ENCODE measurements around the gene NMNAT3. TPM values are rescaled to one million over a fixed set of nuclear protein-coding genes. Genes with fewer than 3 reads are reported as not detected.
A peak's percentile ranks its signal among the peaks of the same experiment; 100 is the strongest.

Gene NMNAT3
- total and polyA plus RNA-seq, 9 donors, result 2.0 to 5.8 (median 4.5) TPM

GRCh38 chr3:139660269-139660668 lies 17.5 kb downstream of the NMNAT3 start:
- no CpG with 5 or more reads among the region's 1 CpG for WGBS (ENCODE audit: insufficient coverage)
- Histone ChIP-seq H3K27me3 (ENCODE audit: control insufficient read depth, insufficient read depth, low read length) (no peaks in the 10 kb centered on the region), H3K27ac (ENCODE audit: low read length) (no peak overlapping the region), H3K36me3 (ENCODE audit: control insufficient read depth, insufficient read depth, low read length) (no peaks in the 10 kb centered on the region), H3K4me3 (ENCODE audit: low read length) (no peak overlapping the region), H3K9me3 (replicated peaks; ENCODE audit: control insufficient read depth, low read depth, low read length) (no peaks in the 10 kb centered on the region), H3K4me1 (ENCODE audit: control insufficient read depth, insufficient read depth, low read length) (no peaks in the 10 kb centered on the region)
- no peak for DNase-seq

GRCh38 chr3:139659511-139659910 lies 18.3 kb downstream of the NMNAT3 start:
- 58% methylated on average over 4 of the region's 4 CpGs for WGBS (ENCODE audit: insufficient coverage)
- no peak for DNase-seq
- no peaks in the 10 kb centered on the region for H3K27me3 ChIP-seq (ENCODE audit: control insufficient read depth, insufficient read depth, low read length)
- no peak overlapping the region for H3K27ac ChIP-seq (ENCODE audit: low read length)
- no peaks in the 10 kb centered on the region for H3K4me1 ChIP-seq (ENCODE audit: control insufficient read depth, insufficient read depth, low read length)
- H3K4me3 ChIP-seq (ENCODE audit: low read length), result no peak overlapping the region
- H3K9me3 ChIP-seq (replicated peaks; ENCODE audit: control insufficient read depth, low read depth, low read length), result no peaks in the 10 kb centered on the region
- H3K36me3 ChIP-seq (ENCODE audit: control insufficient read depth, insufficient read depth, low read length), result no peaks in the 10 kb centered on the region

GRCh38 chr3:139657936-139658335 lies 19.8 kb downstream of the NMNAT3 start:
- H3K27ac ChIP-seq (ENCODE audit: low read length), result no peak overlapping the region
- no peaks in the 10 kb centered on the region for H3K27me3 ChIP-seq (ENCODE audit: control insufficient read depth, insufficient read depth, low read length)
- H3K9me3 ChIP-seq (replicated peaks; ENCODE audit: control insufficient read depth, low read depth, low read length), result no peaks in the 10 kb centered on the region
- no peak for DNase-seq
- no peaks in the 10 kb centered on the region for H3K36me3 ChIP-seq (ENCODE audit: control insufficient read depth, insufficient read depth, low read length)
- 90% methylated on average over 1 of the region's 3 CpGs for WGBS (ENCODE audit: insufficient coverage)
- H3K4me1 ChIP-seq (ENCODE audit: control insufficient read depth, insufficient read depth, low read length), result no peaks in the 10 kb centered on the region
- no peak overlapping the region for H3K4me3 ChIP-seq (ENCODE audit: low read length)

- WGBS (ENCODE audit: insufficient coverage), result 100% methylated on average over 2 of the region's 3 CpGs
Measured at GRCh38 chr3:139657434-139657833, 20.3 kb downstream of the NMNAT3 start.

GRCh38 chr3:139655909-139656595 lies 21.7 kb downstream of the NMNAT3 start:
- Histone ChIP-seq H3K9me3 (replicated peaks; ENCODE audit: control insufficient read depth, low read depth, low read length) (no peaks in the 10 kb centered on the region), H3K4me3 (ENCODE audit: low read length) (no peak overlapping the region), H3K4me1 (ENCODE audit: control insufficient read depth, insufficient read depth, low read length) (peaks cover 9% of the 10 kb centered on the region), H3K36me3 (ENCODE audit: control insufficient read depth, insufficient read depth, low read length) (no peaks in the 10 kb centered on the region), H3K27me3 (ENCODE audit: control insufficient read depth, insufficient read depth, low read length) (no peaks in the 10 kb centered on the region), H3K27ac (ENCODE audit: low read length) (no peak overlapping the region)
- peak; percentile 81 for DNase-seq
- 46% methylated on average over 2 of the region's 4 CpGs for WGBS (ENCODE audit: insufficient coverage)

More at GRCh38 chr3:139657434-139657833, 20.3 kb downstream of the NMNAT3 start:
- DNase-seq, result no peak
- H3K4me1 ChIP-seq (ENCODE audit: control insufficient read depth, insufficient read depth, low read length), result peaks cover under 1% of the 10 kb centered on the region
- no peak overlapping the region for H3K27ac ChIP-seq (ENCODE audit: low read length)
- H3K9me3 ChIP-seq (replicated peaks; ENCODE audit: control insufficient read depth, low read depth, low read length), result no peaks in the 10 kb centered on the region
- H3K27me3 ChIP-seq (ENCODE audit: control insufficient read depth, insufficient read depth, low read length), result no peaks in the 10 kb centered on the region
- H3K36me3 ChIP-seq (ENCODE audit: control insufficient read depth, insufficient read depth, low read length), result no peaks in the 10 kb centered on the region
- no peak overlapping the region for H3K4me3 ChIP-seq (ENCODE audit: low read length)

- 77% methylated on average over 5 of the region's 6 CpGs for WGBS (ENCODE audit: insufficient coverage)
- H3K27ac ChIP-seq (ENCODE audit: low read length), result no peak overlapping the region
- H3K36me3 ChIP-seq (ENCODE audit: control insufficient read depth, insufficient read depth, low read length), result no peaks in the 10 kb centered on the region
- DNase-seq, result no peak
- H3K9me3 ChIP-seq (replicated peaks; ENCODE audit: control insufficient read depth, low read depth, low read length), result no peaks in the 10 kb centered on the region
- H3K4me3 ChIP-seq (ENCODE audit: low read length), result no peak overlapping the region
- peaks cover 9% of the 10 kb centered on the region for H3K4me1 ChIP-seq (ENCODE audit: control insufficient read depth, insufficient read depth, low read length)
- H3K27me3 ChIP-seq (ENCODE audit: control insufficient read depth, insufficient read depth, low read length), result no peaks in the 10 kb centered on the region
Measured at GRCh38 chr3:139654637-139655365, 23.0 kb downstream of the NMNAT3 start.

GRCh38 chr3:139653582-139653981 lies 24.2 kb downstream of the NMNAT3 start:
- Histone ChIP-seq H3K9me3 (replicated peaks; ENCODE audit: control insufficient read depth, low read depth, low read length) (no peaks in the 10 kb centered on the region), H3K27ac (ENCODE audit: low read length) (no peak overlapping the region), H3K27me3 (ENCODE audit: control insufficient read depth, insufficient read depth, low read length) (no peaks in the 10 kb centered on the region), H3K36me3 (ENCODE audit: control insufficient read depth, insufficient read depth, low read length) (no peaks in the 10 kb centered on the region), H3K4me1 (ENCODE audit: control insufficient read depth, insufficient read depth, low read length) (peaks cover 9% of the 10 kb centered on the region), H3K4me3 (ENCODE audit: low read length) (no peak overlapping the region)
- no peak for DNase-seq
- WGBS (ENCODE audit: insufficient coverage), result 63% methylated on average over 8 of the region's 9 CpGs

GRCh38 chr3:139652561-139652960 lies 25.2 kb downstream of the NMNAT3 start:
- Histone ChIP-seq H3K4me3 (ENCODE audit: low read length) (no peak overlapping the region), H3K27me3 (ENCODE audit: control insufficient read depth, insufficient read depth, low read length) (no peaks in the 10 kb centered on the region), H3K9me3 (replicated peaks; ENCODE audit: control insufficient read depth, low read depth, low read length) (no peaks in the 10 kb centered on the region), H3K27ac (ENCODE audit: low read length) (no peak overlapping the region), H3K36me3 (ENCODE audit: control insufficient read depth, insufficient read depth, low read length) (no peaks in the 10 kb centered on the region), H3K4me1 (ENCODE audit: control insufficient read depth, insufficient read depth, low read length) (peaks cover 9% of the 10 kb centered on the region)
- DNase-seq, result peak; percentile 75
- WGBS (ENCODE audit: insufficient coverage), result no CpG with 5 or more reads among the region's 3 CpGs

GRCh38 chr3:139647866-139648435 lies 29.8 kb downstream of the NMNAT3 start:
- Histone ChIP-seq H3K4me3 (ENCODE audit: low read length) (no peak overlapping the region), H3K27me3 (ENCODE audit: control insufficient read depth, insufficient read depth, low read length) (no peaks in the 10 kb centered on the region), H3K27ac (ENCODE audit: low read length) (no peak overlapping the region), H3K4me1 (ENCODE audit: control insufficient read depth, insufficient read depth, low read length) (peaks cover 9% of the 10 kb centered on the region), H3K9me3 (replicated peaks; ENCODE audit: control insufficient read depth, low read depth, low read length) (no peaks in the 10 kb centered on the region), H3K36me3 (ENCODE audit: control insufficient read depth, insufficient read depth, low read length) (no peaks in the 10 kb centered on the region)
- WGBS (ENCODE audit: insufficient coverage), result no CpG with 5 or more reads among the region's 3 CpGs
- DNase-seq, result no peak

- Histone ChIP-seq H3K4me1 (ENCODE audit: control insufficient read depth, insufficient read depth, low read length) (peaks cover 1% of the 10 kb centered on the region), H3K4me3 (ENCODE audit: low read length) (no peak overlapping the region), H3K27ac (ENCODE audit: low read length) (no peak overlapping the region), H3K36me3 (ENCODE audit: control insufficient read depth, insufficient read depth, low read length) (no peaks in the 10 kb centered on the region), H3K9me3 (replicated peaks; ENCODE audit: control insufficient read depth, low read depth, low read length) (no peaks in the 10 kb centered on the region), H3K27me3 (ENCODE audit: control insufficient read depth, insufficient read depth, low read length) (no peaks in the 10 kb centered on the region)
- no peak for DNase-seq
- 53% methylated on average over 2 of the region's 4 CpGs for WGBS (ENCODE audit: insufficient coverage)
Measured at GRCh38 chr3:139646512-139646911, 31.3 kb downstream of the NMNAT3 start.
